ENCODE results near the gene JAKMIP3. TPM values are rescaled to one million over a fixed set of nuclear protein-coding genes. Genes with fewer than 3 reads are reported as not detected.

Gene JAKMIP3
- under 1 TPM; 0.17 to 0.30 (median 0.22) TPM for polyA plus RNA-seq (ENCODE audit: insufficient read length in 4 of 4)

DNA sequence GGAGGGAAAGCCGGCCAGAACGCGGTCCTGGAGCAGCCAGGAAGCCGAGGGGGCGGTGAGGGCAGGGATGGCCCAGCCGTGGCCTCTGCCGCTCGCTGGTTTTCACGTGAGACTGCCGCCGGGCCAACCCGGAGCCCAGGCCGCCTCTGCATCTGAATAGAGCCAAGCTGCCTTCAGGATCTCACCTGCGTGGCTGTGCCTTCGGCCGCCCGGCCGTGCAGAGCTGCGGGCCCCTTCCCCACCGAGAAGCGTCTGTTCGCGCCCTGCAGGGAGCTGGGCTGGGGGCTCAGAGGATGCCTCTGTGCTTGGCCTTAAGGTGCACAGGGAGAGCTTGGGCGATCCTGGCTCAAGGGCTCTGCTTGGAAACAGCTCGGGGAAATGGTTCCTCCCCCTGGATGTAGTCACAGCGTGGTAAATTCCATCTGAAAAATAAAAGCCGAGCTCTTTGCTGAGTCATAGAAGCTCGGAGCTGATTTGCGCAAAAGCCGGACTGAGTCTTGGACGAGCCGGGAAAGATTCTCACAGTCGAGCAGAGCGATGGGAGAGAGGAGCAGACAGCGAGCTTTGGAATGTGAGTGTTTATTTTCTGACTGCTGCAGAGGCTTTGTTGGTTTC is at the start of gene JAKMIP3:
JAKMIP3 (plus strand) TSS at position 456 of the 615 bp plus-strand sequence. CDS start 38,863 bp downstream, outside the sequence.
- DNase-seq (ENCODE audit: low read depth in 4 of 4, low spot score in 2 of 4): peak; percentile 28 to 53 (median 42)

DNA sequence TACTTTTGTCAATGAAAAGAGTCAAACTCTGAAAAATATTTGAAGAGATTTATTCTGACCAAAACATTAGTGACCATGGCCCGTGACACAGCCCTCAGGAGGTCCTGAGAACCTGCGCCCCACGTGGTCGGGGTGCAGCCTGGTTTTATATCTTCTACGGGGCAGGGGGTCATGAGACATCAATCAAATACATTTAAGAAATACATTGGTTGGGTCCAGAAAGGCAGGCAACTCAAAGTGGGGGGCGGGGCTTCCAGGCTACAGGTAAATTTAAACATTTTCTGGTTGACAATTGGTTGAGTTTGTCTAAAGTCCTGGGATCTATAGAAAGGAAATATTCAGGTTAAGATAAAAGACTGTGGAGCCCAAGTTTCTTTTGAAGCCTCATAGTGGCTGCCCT is 49.2 kb upstream of the JAKMIP3 start:
- DNase-seq (ENCODE audit: low read depth in 4 of 4, low spot score in 2 of 4): no peak

DNA sequence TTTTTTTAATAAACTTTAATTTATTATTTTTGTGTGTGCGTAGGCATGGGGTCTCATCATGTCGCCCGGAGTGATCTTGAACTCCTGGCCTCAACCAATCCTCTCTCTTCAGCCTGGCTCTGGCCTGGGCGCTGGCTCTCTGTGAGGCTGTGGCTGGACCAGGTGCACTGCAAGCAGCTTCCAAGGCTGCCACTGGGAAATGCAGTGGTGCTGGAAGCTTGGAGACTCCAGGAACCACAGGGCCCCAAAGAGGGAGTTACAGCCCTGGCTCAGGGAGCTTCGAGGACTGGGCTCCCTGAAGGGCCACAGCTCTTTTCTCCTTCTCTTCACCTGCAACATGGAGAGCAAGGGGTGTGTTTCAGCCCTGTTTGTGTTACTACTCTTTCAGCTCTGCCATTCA is 47.3 kb upstream of the JAKMIP3 start:
- no peak for DNase-seq (ENCODE audit: low read depth in 4 of 4, low spot score in 2 of 4)

DNA sequence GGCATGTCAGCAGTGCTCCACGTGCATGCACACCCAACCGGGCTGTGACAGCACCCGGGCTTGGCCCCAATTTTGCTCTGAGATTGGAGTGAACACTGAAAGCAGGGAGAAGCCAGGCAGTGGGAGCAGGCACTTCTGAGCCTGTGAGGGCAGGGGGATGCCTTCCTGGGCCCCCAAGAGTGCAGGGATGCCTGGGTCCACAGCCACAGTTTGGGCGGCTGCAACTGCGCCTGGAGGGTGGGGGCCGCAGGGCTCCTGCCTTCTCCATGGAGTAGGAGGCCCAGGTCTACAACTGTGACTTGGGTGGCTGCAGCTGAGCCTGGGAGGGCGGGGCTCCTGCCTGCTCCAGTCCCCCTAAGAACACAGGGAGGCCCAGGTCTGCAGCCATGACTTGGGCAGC is 46.4 kb upstream of the JAKMIP3 start:
- DNase-seq (ENCODE audit: low read depth in 4 of 4, low spot score in 2 of 4): no peak

DNA sequence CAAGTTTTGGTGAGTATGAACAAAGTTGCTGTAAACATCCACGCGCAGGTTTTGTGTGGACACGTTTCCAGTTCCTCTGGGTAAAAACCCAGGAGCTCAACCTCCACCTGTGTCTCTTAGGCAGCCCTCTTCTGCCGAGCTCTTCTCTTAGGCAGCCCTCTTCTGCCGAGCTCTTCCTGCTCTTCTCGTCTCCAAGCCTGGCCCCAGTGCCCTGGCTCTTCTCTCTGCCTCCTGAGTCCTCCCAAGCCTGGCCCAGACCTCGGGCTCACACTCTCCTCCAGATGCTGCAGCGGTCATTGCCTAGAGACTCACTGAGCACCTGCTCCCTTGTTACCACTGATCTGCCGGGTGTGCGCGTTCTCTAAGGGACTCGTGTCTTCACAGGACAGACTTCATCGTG is 45.3 kb upstream of the JAKMIP3 start:
- DNase-seq (ENCODE audit: low read depth in 4 of 4, low spot score in 2 of 4): no peak

DNA sequence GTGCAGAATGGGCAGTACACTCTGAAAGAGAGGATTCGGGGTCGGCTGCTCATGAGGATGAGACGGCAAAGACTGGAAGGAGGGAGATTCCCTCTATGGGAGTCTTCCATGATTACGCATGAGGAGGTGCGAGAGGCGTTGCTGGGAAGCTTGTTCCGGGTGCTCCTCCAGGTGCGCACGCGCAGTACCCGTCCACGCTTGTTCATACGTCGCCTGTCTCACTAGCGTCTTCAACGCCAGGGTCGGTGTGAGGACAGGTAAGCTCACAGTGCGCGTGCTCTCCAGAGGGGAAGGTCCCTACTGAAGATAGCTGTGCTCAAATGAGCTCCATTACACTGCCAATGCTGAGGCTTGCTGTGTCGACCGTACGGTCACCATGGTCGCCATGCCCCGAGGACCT is 44.7 kb upstream of the JAKMIP3 start:
- no peak for DNase-seq (ENCODE audit: low read depth in 4 of 4, low spot score in 2 of 4)

DNA sequence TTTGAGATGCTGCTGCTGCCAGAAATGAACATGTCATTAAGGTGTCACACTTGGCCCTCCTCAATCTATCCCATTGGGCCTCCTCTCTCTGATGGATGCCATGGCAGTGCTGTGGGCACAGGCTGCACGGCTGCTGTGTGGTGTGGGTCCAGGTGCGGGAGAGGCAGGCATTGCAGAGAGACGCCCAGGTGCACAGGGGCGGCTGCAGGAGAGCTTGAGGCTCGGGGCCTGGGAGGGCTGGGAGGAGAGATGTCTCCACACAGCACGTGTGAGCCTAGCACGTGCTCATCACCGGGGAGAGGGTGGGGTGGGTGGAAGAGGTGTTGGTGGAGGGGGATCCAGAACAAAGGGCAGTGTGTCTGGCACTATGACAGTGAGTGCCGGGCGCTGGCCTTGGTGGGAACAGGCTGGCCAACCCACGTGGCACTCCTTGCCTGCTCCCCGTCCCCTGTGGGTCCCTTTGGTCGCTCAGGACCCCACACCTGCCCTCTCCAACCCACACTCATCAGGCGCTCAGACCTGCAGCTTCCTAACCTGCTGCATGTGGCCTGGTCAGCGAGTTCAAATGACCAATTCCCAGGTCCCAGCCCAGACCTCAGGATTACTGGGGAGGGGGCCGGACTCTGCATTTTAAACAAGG is 44.1 kb upstream of the JAKMIP3 start:
- DNase-seq (ENCODE audit: low read depth in 4 of 4, low spot score in 2 of 4): no peak

DNA sequence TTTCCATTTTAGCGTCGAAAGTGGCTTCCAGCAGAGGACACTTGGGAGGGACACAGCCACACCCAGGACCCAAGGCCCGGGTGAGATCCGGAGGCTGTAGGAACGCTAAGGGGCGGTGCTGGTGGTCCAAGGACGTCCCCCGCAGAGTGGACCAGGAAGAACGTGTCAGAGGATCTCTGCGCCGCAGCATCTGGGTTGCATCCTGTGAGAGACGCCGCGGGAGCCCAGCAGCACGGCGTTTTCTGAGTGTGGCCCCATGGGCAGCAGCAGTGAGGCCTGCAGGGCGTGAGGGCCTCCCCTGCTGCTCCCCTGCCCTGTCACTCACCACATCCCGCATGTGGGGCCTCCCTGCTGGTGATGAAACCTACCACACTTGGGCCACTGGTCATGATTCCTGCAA is 43.5 kb upstream of the JAKMIP3 start:
- no peak for DNase-seq (ENCODE audit: low read depth in 4 of 4, low spot score in 2 of 4)

DNA sequence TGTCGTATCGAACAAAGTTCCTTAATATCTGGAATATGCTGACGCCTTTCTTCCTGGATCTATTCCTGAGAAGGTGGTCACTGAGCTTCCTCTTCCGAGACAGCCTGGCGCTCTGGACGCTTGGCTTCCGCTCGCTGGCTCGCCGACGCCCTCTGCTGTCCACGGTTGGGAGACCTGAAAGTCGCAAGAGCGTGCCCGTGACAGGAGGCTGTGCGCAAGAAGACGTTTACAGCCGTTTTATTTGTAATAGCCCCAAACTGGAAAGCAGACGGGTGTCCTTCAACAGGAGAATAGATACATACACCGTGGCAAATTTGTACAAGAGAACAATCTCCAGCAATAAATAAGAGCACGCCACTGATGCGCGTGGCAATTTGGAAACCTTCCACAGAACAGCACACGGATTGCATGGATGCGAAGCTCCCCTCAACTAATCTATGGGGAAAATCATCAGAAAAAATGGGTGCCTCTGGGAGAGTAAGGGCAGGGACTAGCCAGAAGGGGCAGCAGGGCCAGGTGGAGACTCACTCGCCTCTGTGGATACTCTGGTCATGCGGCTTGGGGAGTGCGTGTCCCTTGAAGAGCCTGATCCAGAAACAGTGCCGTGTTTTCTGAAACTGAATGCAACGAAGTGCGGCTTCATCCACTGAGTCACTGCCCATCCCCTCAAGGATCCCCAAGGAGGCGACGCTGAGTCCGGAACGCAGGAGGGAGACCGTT is 42.5 kb upstream of the JAKMIP3 start:
- DNase-seq (ENCODE audit: low read depth in 4 of 4, low spot score in 2 of 4): peak in 3 of 4 donors; percentile 39 to 56 (median 44)

DNA sequence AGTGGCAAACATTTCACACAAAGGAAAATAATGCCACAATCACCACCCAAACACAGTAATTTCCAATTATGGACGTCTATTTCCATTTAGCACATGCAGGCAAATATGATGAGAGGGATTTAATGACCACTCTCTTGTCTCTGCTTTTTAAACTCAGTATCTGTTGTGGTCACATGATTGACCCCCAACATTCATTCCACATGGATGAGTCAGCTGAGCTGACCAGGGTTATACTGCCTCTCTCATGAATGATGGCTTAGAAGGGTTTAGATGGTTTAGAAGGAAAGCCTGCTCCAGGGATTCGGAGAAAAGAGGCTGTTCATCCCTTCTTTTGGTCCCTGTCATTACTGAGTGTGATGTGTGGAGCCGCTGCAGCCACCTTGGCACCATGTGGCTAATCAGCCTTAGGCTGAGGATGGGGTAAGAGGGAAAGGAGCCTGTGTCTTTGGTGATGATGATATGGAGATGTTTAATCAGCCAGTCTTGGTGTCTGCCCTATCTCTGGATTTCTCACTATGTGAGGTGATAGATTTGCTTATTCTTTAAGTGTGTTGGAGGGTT is 38.2 kb upstream of the JAKMIP3 start:
- no peak for DNase-seq (ENCODE audit: low read depth in 4 of 4, low spot score in 2 of 4)

DNA sequence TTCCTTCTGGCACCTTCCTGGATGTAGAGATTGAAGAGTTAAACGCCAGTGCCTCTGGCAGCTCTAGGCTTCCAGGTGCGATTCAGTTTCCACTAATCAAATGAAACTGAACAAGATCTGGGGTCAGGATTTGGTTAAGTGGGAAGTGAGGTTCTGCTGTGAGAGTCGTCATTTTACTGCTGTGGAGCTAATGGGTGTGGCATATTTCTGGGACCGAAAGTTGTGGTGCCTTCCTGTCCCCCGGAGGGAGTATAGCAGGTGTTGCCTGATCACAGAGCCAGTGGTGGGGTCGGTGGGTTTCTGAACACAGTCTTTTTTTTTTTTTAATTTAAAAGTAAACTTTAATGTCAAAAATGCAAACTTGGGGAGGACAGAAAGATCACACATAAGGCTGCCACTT is 37.0 kb upstream of the JAKMIP3 start:
- no peak for DNase-seq (ENCODE audit: low read depth in 4 of 4, low spot score in 2 of 4)

DNA sequence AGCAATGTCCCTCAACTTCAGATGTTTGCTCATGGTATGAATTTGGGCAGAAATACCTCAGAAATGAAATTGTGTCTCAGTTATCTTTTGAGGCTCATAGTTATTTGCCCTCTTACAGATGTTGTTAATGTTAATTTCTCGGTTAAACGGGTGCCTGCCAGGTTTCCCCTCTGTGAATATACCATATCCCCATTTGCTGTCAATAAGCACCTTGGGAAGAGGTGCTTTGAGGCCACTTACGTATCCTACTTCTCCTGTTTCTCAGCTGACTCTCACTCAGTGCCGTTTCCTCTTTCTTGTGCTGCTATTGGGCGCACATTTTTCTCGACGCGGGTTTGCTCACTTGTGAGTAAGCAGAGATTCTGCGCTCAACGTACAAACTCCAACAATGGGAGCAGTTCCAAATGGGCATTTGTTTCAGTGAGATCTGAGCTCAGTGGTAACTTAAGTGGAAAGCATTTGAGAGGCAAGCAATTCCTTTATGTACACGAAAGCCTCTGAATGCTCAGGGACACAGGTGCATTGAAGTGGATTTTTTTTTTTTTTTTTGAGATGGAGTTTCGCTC is 34.8 kb upstream of the JAKMIP3 start:
- no peak for DNase-seq (ENCODE audit: low read depth in 4 of 4, low spot score in 2 of 4)

DNA sequence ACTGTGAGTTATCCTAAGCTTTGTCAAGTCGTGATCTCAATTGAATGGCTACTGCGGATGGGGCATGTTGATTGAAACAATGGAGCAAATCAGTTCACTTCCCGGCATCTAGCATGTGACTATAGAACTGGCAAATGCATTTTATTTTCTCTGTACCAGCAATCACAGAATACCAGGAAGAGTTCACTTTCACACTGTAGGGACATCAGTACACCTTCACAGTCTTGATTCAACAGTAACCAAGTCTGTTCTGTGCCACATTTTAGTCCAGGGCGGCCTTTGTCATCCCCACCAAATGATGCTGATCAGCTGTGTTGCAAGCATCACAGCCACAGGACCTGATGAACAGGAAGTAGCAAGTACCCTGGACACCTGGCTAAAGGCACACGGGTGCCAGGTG is 32.1 kb upstream of the JAKMIP3 start:
- DNase-seq (ENCODE audit: low read depth in 4 of 4, low spot score in 2 of 4): no peak

DNA sequence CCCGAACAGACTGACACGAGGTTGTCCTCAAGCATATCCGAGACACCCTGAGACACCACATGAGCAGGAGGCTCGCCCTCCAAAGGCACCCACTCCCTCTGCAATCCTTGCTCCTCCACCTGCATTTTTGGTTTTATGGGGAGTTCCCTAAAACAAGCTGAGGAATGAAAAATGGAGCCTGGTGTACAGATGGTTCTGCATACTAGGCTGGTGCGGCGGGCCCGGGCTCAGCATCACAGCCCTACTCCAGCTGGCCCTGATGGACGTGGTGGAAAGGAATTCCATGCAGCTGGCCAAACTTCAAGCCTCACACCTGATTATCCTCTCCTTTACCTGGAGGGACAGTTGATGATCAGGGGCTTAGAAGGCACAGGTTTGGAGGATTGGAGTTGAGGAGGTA is 30.3 kb upstream of the JAKMIP3 start:
- no peak for DNase-seq (ENCODE audit: low read depth in 4 of 4, low spot score in 2 of 4)

DNA sequence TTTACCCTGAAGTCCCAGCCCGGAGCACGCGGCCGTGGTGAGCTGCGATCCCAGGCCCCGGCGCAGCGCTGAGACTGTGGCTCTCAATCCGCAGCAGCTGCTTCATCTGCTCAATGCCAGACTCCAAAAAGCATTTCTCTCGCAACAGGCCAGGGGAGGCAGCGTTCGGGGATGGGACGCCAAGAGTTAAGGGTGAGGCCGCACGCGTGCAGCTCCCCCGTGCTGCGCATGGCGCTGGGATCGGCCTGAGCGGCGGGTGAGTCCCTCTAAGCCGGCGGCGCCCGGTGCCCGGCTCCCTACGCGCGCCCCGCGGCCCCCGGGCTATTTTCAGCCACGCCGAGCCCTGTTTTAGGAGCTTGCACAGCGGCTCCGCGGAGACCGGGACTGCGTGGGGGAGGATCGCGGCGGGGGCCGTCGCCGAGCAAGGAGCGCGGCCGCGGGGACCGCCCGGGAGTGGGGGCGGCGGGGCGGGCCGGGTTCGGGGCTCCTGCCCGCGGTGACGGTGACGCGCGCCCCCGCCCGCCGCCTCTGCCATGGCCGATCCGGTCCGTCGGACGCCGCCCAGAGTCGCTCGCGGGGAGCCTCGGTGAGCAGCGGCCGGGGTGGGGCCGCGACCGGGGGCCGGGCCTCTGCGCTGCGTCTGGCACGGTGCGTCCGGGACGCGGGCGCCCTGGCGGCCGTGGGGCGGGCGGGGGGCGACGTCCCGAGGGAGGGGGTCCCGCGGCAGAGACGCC is 29.4 kb upstream of the JAKMIP3 start:
- DNase-seq (ENCODE audit: low read depth in 4 of 4, low spot score in 2 of 4): no peak

DNA sequence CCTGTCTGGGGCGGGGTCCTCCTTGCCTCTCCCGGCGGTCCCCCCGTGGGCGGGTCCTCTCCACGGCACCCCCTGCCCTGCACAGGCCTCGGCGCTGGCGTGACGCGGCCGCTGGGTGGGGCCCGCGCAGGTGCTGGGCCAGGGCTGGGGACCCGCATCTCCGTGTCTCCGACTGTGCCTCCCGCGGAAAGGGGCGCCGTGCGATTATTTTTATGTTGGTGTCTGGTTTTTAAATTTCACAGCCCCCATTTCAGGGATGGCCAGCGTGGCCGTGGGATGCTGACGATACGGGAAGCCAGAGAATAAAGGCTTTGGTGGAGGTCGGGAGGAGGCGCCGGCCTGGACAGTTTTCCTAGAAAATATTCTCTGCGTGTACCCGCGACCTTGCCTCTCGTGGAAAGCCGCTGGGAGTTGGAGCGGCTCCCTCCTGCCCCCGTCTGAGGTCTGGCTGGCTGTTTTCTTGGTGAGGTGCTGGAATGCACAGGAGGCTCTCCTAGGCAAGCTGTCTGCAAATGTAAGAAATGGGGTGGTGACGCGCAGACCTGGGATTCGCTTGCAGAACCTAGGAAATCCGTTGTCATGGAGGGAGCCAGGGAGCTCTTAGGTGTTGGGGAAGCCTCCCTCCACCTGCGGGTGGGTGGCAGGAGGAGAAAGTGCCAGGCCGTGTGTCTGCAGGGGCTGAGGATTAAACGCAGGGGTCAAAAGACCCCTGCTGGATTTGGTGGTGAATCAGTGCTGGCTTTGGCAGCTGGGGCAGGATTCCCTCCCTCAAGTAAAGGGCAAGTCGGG is 28.7 kb upstream of the JAKMIP3 start:
- no peak for DNase-seq (ENCODE audit: low read depth in 4 of 4, low spot score in 2 of 4)

DNA sequence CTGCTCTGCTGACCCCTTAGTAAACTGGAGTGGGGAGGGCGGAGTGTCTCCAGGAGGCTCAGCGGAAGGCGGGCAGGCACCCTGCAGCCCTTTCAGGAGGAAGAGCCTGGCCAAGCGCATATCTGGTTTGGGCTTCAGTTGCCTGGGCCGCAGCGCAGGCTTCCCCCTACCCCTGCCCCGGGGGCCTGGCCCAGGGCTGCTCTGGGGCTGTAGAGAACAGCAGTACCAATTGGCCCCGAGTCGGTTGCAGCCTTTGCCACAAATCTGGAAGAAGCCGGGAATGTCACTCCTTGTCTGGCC is 28.1 kb upstream of the JAKMIP3 start:
- DNase-seq (ENCODE audit: low read depth in 4 of 4, low spot score in 2 of 4): no peak

DNA sequence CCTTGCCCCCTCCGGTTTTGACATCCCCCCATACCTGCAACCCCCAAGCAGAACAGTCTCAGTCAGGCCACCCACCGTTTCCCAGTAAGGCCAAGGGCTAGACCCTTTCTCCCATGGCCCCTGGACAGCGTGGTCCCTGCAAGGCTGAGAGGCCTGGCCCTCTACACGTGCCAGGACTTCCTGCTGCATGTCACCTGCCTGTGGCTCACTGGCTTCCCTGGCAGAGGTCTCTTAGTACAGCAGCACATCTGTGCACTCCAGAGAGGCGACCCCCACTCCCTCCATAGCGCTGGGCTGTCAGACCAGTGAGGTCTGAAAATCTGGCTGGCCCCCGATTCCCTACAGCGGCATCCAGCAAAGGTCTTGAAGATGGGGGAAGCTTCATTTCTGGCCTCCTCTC is 26.4 kb upstream of the JAKMIP3 start:
- DNase-seq (ENCODE audit: low read depth in 4 of 4, low spot score in 2 of 4): no peak

DNA sequence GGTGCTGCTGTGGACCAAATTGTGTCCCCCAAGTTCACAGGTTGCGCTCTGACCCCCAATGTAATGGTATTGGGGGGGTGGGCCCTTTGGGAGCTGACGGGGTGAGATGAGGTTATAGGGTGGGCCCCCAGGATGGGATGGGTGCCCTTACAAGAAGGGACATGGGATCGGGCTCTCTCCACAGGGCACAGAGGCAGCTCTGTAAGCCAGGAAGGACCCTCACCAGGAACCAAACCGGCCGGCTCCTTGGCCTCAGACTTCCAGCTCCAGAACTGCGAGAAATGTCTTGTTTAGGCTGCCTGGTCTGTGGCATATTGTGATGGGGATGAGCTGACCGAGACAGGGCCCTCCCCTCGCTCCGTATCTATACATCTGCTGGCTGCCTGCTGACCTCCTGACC is 25.7 kb upstream of the JAKMIP3 start:
- no peak for DNase-seq (ENCODE audit: low read depth in 4 of 4, low spot score in 2 of 4)

DNA sequence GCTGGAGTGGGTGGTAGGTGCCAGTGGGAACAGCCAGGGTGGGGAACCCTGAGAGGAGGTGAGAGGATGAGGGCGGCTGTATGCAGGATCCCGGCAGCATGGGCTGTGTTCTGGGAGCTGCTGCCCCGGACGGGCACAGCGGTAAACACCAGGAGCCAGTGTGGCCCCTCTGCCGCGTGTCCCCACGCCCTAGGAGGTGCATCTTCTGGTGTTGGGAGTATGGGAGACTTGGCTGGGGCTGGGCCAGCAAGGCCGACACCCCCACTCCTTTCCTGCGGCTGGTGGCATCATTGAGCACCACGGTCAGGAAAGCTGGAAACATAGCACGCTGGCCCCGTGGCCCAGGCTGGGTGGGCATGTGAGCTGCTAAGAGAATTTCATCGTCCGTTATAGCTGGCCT is 24.4 kb upstream of the JAKMIP3 start:
- no peak for DNase-seq (ENCODE audit: low read depth in 4 of 4, low spot score in 2 of 4)
